Measurements from ENCODE around the gene CMSS1.

CMSS1 gene

GRCh38 chr3:100164743-100165142, 347.1 kb downstream of the CMSS1 start:
- TF ChIP-seq EZH2phosphoT487 (IDR thresholded peaks at IDR 0.05; ENCODE audit: low read length) (no peak), EZH2 (optimal IDR thresholded peaks at IDR 0.05; ENCODE audit: low read depth, low read length) (no peak), CTCF (IDR thresholded peaks at IDR 0.05; ENCODE audit: low read length) (no peak)
- no peaks in the 10 kb centered on the region for H3K36me3 ChIP-seq (replicated peaks; ENCODE audit: insufficient read depth, low read length)
- H3K4me3 ChIP-seq (ENCODE audit: low read length): no peak overlapping the region
- H3K27me3 ChIP-seq (replicated peaks; ENCODE audit: insufficient read depth, low read length): no peaks in the 10 kb centered on the region
- no peaks in the 10 kb centered on the region for H3F3A ChIP-seq (ENCODE audit: insufficient read depth, low read length)
- H3K9ac ChIP-seq (ENCODE audit: low read length): no peak overlapping the region
- H3K79me2 ChIP-seq (ENCODE audit: low read length): no peaks in the 10 kb centered on the region
- DNase-seq: no peak
- H3K9me3 ChIP-seq (replicated peaks; ENCODE audit: insufficient read depth, low read length): no peaks in the 10 kb centered on the region
- no peaks in the 10 kb centered on the region for H3K9me2 ChIP-seq (replicated peaks; ENCODE audit: insufficient read depth, low read length)
- no peaks in the 10 kb centered on the region for H3K4me1 ChIP-seq (ENCODE audit: low read length)
- no peaks in the 10 kb centered on the region for H4K20me1 ChIP-seq (ENCODE audit: insufficient read depth, low read length)
- no peak overlapping the region for H2AFZ ChIP-seq (ENCODE audit: low read length)
- no peak overlapping the region for H3K4me2 ChIP-seq (ENCODE audit: low read depth, low read length)
- H3K27ac ChIP-seq (ENCODE audit: low read length): no peak overlapping the region

GRCh38 chr3:100165926-100166550, 348.4 kb downstream of the CMSS1 start:
- H3K4me3 ChIP-seq (ENCODE audit: low read length): no peak overlapping the region
- no peak overlapping the region for H3K27ac ChIP-seq (ENCODE audit: low read length)
- H3K9ac ChIP-seq (ENCODE audit: low read length): no peak overlapping the region
- no peaks in the 10 kb centered on the region for H3K4me1 ChIP-seq (ENCODE audit: low read length)
- H3K27me3 ChIP-seq (replicated peaks; ENCODE audit: insufficient read depth, low read length): no peaks in the 10 kb centered on the region
- H3K9me2 ChIP-seq (replicated peaks; ENCODE audit: insufficient read depth, low read length): no peaks in the 10 kb centered on the region
- no peaks in the 10 kb centered on the region for H3K9me3 ChIP-seq (replicated peaks; ENCODE audit: insufficient read depth, low read length)
- H3K79me2 ChIP-seq (ENCODE audit: low read length): no peaks in the 10 kb centered on the region
- no peaks in the 10 kb centered on the region for H4K20me1 ChIP-seq (ENCODE audit: insufficient read depth, low read length)
- H3K36me3 ChIP-seq (replicated peaks; ENCODE audit: insufficient read depth, low read length): no peaks in the 10 kb centered on the region
- DNase-seq: no peak
- no peak overlapping the region for H2AFZ ChIP-seq (ENCODE audit: low read length)
- H3K4me2 ChIP-seq (ENCODE audit: low read depth, low read length): no peak overlapping the region
- no peaks in the 10 kb centered on the region for H3F3A ChIP-seq (ENCODE audit: insufficient read depth, low read length)
- TF ChIP-seq CTCF (IDR thresholded peaks at IDR 0.05; ENCODE audit: low read length): no peak

- Histone ChIP-seq H3K4me2 (ENCODE audit: low read depth, low read length) (no peak overlapping the region), H3K79me2 (ENCODE audit: low read length) (no peaks in the 10 kb centered on the region), H3K27ac (ENCODE audit: low read length) (no peak overlapping the region), H3F3A (ENCODE audit: insufficient read depth, low read length) (no peaks in the 10 kb centered on the region), H3K27me3 (replicated peaks; ENCODE audit: insufficient read depth, low read length) (no peaks in the 10 kb centered on the region), H3K9me2 (replicated peaks; ENCODE audit: insufficient read depth, low read length) (no peaks in the 10 kb centered on the region), H3K9ac (ENCODE audit: low read length) (no peak overlapping the region), H3K4me3 (ENCODE audit: low read length) (no peak overlapping the region), H2AFZ (ENCODE audit: low read length) (no peak overlapping the region), H3K9me3 (replicated peaks; ENCODE audit: insufficient read depth, low read length) (no peaks in the 10 kb centered on the region), H4K20me1 (ENCODE audit: insufficient read depth, low read length) (no peaks in the 10 kb centered on the region), H3K36me3 (replicated peaks; ENCODE audit: insufficient read depth, low read length) (no peaks in the 10 kb centered on the region), H3K4me1 (ENCODE audit: low read length) (no peaks in the 10 kb centered on the region)
- no peak for TF ChIP-seq EZH2 (optimal IDR thresholded peaks at IDR 0.05; ENCODE audit: low read depth, low read length)
- no peak for TF ChIP-seq CTCF (IDR thresholded peaks at IDR 0.05; ENCODE audit: low read length)
- TF ChIP-seq EZH2phosphoT487 (IDR thresholded peaks at IDR 0.05; ENCODE audit: low read length): no peak
- DNase-seq: no peak
Observed at GRCh38 chr3:100169201-100169920, 351.7 kb downstream of the CMSS1 start.

Measured in MM.1S (cell line).